SK-N-SH treated with all-trans-retinoic acid at 6 μM for 48 hours (cell line): ENCODE results near the gene CD207.

Experiments used
- ATAC-seq: fragments of 200-7000 bp; cut with Tn5 transposase; 3 replicates; pipeline ENCODE4 v1.9.1; 2020; ENCODE audit warnings: mild to moderate bottlenecking, moderate library complexity
- CREB5 ChIP-seq: fragments of 250-450 bp; sonication (Bioruptor Pico); IDR thresholded peaks from 2 replicates; pipeline ENCODE4 v1.5.1; 2020; ENCODE audit warnings: low read depth, mild to moderate bottlenecking, moderate library complexity
- CSDC2 ChIP-seq: fragments of 250-450 bp; sonication (Bioruptor Pico); IDR thresholded peaks from 2 replicates; pipeline ENCODE4 v1.5.0; 2020; ENCODE audit warnings: mild to moderate bottlenecking, moderate library complexity
- CSRNP3 ChIP-seq: fragments of 250-450 bp; sonication (Bioruptor Pico); IDR thresholded peaks from 2 replicates; pipeline ENCODE4 v1.5.1; 2021; ENCODE audit warnings: mild to moderate bottlenecking, moderate library complexity
- ESRRG ChIP-seq: fragments of 250-450 bp; sonication (Bioruptor Pico); IDR thresholded peaks from 2 replicates; pipeline ENCODE4 v1.6.1; 2021; ENCODE audit warnings: mild to moderate bottlenecking
- GLIS3 ChIP-seq: fragments of 250-450 bp; sonication (Bioruptor Pico); IDR thresholded peaks from 2 replicates; pipeline ENCODE4 v1.5.0; 2020; ENCODE audit warnings: mild to moderate bottlenecking, moderate library complexity
- ISL1 ChIP-seq: fragments of 250-450 bp; sonication (Bioruptor Pico); IDR thresholded peaks from 2 replicates; pipeline ENCODE4 v2.1.2; 2022; ENCODE audit warnings: mild to moderate bottlenecking, moderate library complexity
- OSR1 ChIP-seq: fragments of 250-450 bp; sonication (Bioruptor Pico); IDR thresholded peaks from 2 replicates; pipeline ENCODE4 v1.8.0; 2022; ENCODE audit warnings: moderate library complexity, mild to moderate bottlenecking, inconsistent platforms
- PATZ1 ChIP-seq: fragments of 250-450 bp; sonication (Bioruptor Pico); IDR thresholded peaks from 2 replicates; pipeline ENCODE4 v1.8.0; 2020; ENCODE audit warnings: mild to moderate bottlenecking, moderate library complexity, borderline replicate concordance
- POU6F1 ChIP-seq: fragments of 250-450 bp; sonication (Bioruptor Pico); IDR thresholded peaks from 2 replicates; pipeline ENCODE4 v1.8.0; 2021; ENCODE audit warnings: low read depth, mild to moderate bottlenecking, moderate library complexity, borderline replicate concordance
- PPARA ChIP-seq: fragments of 250-450 bp; sonication (Bioruptor Pico); IDR thresholded peaks from 2 replicates; pipeline ENCODE4 v1.5.0; 2020; ENCODE audit warnings: mild to moderate bottlenecking, borderline replicate concordance
- RARB ChIP-seq: fragments of 250-450 bp; sonication (Bioruptor Pico); IDR thresholded peaks from 2 replicates; pipeline ENCODE4 v1.8.0; 2021; ENCODE audit warnings: mild to moderate bottlenecking, moderate library complexity
- SNAI2 ChIP-seq: fragments of 250-450 bp; sonication (Bioruptor Pico); IDR thresholded peaks from 2 replicates; pipeline ENCODE4 v1.5.0; 2020; ENCODE audit warnings: mild to moderate bottlenecking, moderate library complexity
- TCF4 ChIP-seq: fragments of 250-450 bp; sonication (Bioruptor Pico); IDR thresholded peaks from 2 replicates; pipeline ENCODE4 v1.8.0; 2021; ENCODE audit warnings: mild to moderate bottlenecking, moderate library complexity, borderline replicate concordance
- TOX ChIP-seq: fragments of 250-450 bp; sonication (Bioruptor Pico); IDR thresholded peaks from 2 replicates; pipeline ENCODE4 v1.8.0; 2021; ENCODE audit warnings: mild to moderate bottlenecking, moderate library complexity, borderline replicate concordance
- TSHZ2 ChIP-seq: fragments of 250-450 bp; sonication (Bioruptor Pico); IDR thresholded peaks from 2 replicates; pipeline ENCODE4 v1.5.0; 2020; ENCODE audit warnings: mild to moderate bottlenecking, moderate library complexity
- ZC3H10 ChIP-seq: fragments of 250-450 bp; sonication (Bioruptor Pico); IDR thresholded peaks from 2 replicates; pipeline ENCODE4 v1.5.1; 2021; ENCODE audit warnings: mild to moderate bottlenecking, moderate library complexity
- ZFP30 ChIP-seq: fragments of 450-650 bp; formaldehyde crosslinking; IDR thresholded peaks from 2 replicates; pipeline ENCODE4 v1.5.0; 2022; ENCODE audit warnings: mild to moderate bottlenecking, moderate library complexity
- ZNF565 ChIP-seq: fragments of 450-650 bp; formaldehyde crosslinking; conservative IDR thresholded peaks from 2 replicates; pipeline ENCODE4 v1.5.0; 2020; ENCODE audit warnings: low read depth, mild to moderate bottlenecking, moderate library complexity
- ZNF70 ChIP-seq: fragments of 450-650 bp; formaldehyde crosslinking; IDR thresholded peaks from 2 replicates; pipeline ENCODE4 v1.5.0; 2020; ENCODE audit warnings: mild to moderate bottlenecking, moderate library complexity
- ZNF8 ChIP-seq: fragments of 450-650 bp; formaldehyde crosslinking; IDR thresholded peaks from 2 replicates; pipeline ENCODE4 v1.5.0; 2020; ENCODE audit warnings: mild to moderate bottlenecking, moderate library complexity

Gene CD207

GRCh38 chr2:70842401-70842800 lies 6.8 kb upstream of the CD207 start:
- TF ChIP-seq ZNF8 (CRISPR knock-in tag) = no peak
- TF ChIP-seq ISL1 (CRISPR knock-in tag) = no peak
- TF ChIP-seq CREB5 (CRISPR knock-in tag) = no peak
- no peak for TF ChIP-seq GLIS3 (CRISPR knock-in tag)
- no peak for TF ChIP-seq TSHZ2 (CRISPR knock-in tag)
- no peak for TF ChIP-seq PPARA (CRISPR knock-in tag)
- TF ChIP-seq ZNF565 (CRISPR knock-in tag) = no peak
- TF ChIP-seq ZFP30 (CRISPR knock-in tag) = no peak
- no peak for TF ChIP-seq ZC3H10
- no peak for TF ChIP-seq TOX
- TF ChIP-seq OSR1 (CRISPR knock-in tag) = no peak
- TF ChIP-seq SNAI2 (CRISPR knock-in tag) = no peak
- no peak for TF ChIP-seq ESRRG (CRISPR knock-in tag)
- no peak for TF ChIP-seq RARB
- TF ChIP-seq ZNF70 = no peak
- no peak for TF ChIP-seq CSDC2
- no peak for TF ChIP-seq CSRNP3 (CRISPR knock-in tag)
- TF ChIP-seq PATZ1 (CRISPR knock-in tag) = no peak
- no peak for TF ChIP-seq POU6F1 (CRISPR knock-in tag)
- no peak for TF ChIP-seq TCF4 (CRISPR knock-in tag)
- ATAC-seq = no peak

GRCh38 chr2:70837980-70838925 lies 2.6 kb upstream of the CD207 start:
- no peak for ATAC-seq
- TF ChIP-seq CSRNP3 (CRISPR knock-in tag) (no peak), ZNF8 (CRISPR knock-in tag) (no peak)
